Measurements from ENCODE around the gene PDRG1.

GRCh38 chr20:31988430-31989015 lies 36.7 kb upstream of the PDRG1 start:
- TF ChIP-seq CTCF (IDR thresholded peaks at IDR 0.05; ENCODE audit: low read depth, low read length) (no peak), EZH2phosphoT487 (IDR thresholded peaks at IDR 0.05; ENCODE audit: low read depth) (no peak)

Data from OCI-LY3 (cell line).